ENCODE results near the gene EHD1. TPM values are rescaled to one million over a fixed set of nuclear protein-coding genes. Genes with fewer than 3 reads are reported as not detected.
A peak's percentile ranks its signal among the peaks of the same experiment; 100 is the strongest.

The EHD1 gene
- total RNA-seq, 6 donors from 2014 or later: 43.0 to 167 (median 103) TPM

GRCh38 chr11:64919627-64920026 is 41.2 kb upstream of the EHD1 start:
- 92 to 95% methylated on average over 8 of the region's 8 CpGs for WGBS, 2 donors
- Histone ChIP-seq H3K4me3 (no peak overlapping the region), H3K27me3 (no peaks in the 10 kb centered on the region), H3K9me3 (no peaks in the 10 kb centered on the region), H3K4me1 (peaks cover 21 to 43% (median 24%) of the 10 kb centered on the region in 4 donors), H3K36me3 (no peaks in the 10 kb centered on the region), H3K27ac (no peak overlapping the region)
- DNase-seq (no peak), ATAC-seq (ENCODE audit: low FRiP score in 2 of 2) (no peak)
- no peak for TF ChIP-seq POLR2AphosphoS5 (IDR thresholded peaks at IDR 0.05)
- TF ChIP-seq POLR2A (IDR thresholded peaks at IDR 0.05): no peak
- TF ChIP-seq CTCF (IDR thresholded peaks at IDR 0.05): no peak
- no peak for TF ChIP-seq EP300 (IDR thresholded peaks at IDR 0.05)

- Histone ChIP-seq H3K9me3 (no peaks in the 10 kb centered on the region), H3K4me1 (peaks cover 13 to 30% (median 19%) of the 10 kb centered on the region in 4 donors), H3K27ac (peak overlapping the region; percentile 58 to 86 (median 74)), H3K27me3 (no peaks in the 10 kb centered on the region), H3K36me3 (peaks cover 3 to 15% (median 13%) of the 10 kb centered on the region in 4 donors), H3K4me3 (peak overlapping the region in 3 of 4 donors; percentile 59 to 92 (median 75))
- ATAC-seq (ENCODE audit: low FRiP score in 2 of 2): no peak
- WGBS, 2 donors: 12 to 20% methylated on average over 4 of the region's 4 CpGs
- TF ChIP-seq POLR2A (IDR thresholded peaks at IDR 0.05) (no peak), CTCF (IDR thresholded peaks at IDR 0.05) (peak in 1 of 6 experiments; percentile 9)
- no peak for DNase-seq
Observed at GRCh38 chr11:64918017-64918416, 39.6 kb upstream of the EHD1 start.

- Histone ChIP-seq H3K36me3 (peaks cover 6 to 19% (median 17%) of the 10 kb centered on the region in 4 donors), H3K4me1 (peaks cover 13 to 30% (median 19%) of the 10 kb centered on the region in 4 donors), H3K9me3 (no peaks in the 10 kb centered on the region), H3K4me3 (peak overlapping the region; percentile 18 to 92 (median 67)), H3K27me3 (no peaks in the 10 kb centered on the region), H3K27ac (peak overlapping the region; percentile 58 to 86 (median 74))
- WGBS, 2 donors: 10 to 14% methylated on average over 6 of the region's 6 CpGs
- TF ChIP-seq EP300 (IDR thresholded peaks at IDR 0.05) (no peak), POLR2AphosphoS5 (IDR thresholded peaks at IDR 0.05) (no peak), CTCF (IDR thresholded peaks at IDR 0.05) (no peak)
- DNase-seq (no peak), ATAC-seq (ENCODE audit: low FRiP score in 2 of 2) (no peak)
Observed at GRCh38 chr11:64917663-64917995, 39.2 kb upstream of the EHD1 start.

DNA sequence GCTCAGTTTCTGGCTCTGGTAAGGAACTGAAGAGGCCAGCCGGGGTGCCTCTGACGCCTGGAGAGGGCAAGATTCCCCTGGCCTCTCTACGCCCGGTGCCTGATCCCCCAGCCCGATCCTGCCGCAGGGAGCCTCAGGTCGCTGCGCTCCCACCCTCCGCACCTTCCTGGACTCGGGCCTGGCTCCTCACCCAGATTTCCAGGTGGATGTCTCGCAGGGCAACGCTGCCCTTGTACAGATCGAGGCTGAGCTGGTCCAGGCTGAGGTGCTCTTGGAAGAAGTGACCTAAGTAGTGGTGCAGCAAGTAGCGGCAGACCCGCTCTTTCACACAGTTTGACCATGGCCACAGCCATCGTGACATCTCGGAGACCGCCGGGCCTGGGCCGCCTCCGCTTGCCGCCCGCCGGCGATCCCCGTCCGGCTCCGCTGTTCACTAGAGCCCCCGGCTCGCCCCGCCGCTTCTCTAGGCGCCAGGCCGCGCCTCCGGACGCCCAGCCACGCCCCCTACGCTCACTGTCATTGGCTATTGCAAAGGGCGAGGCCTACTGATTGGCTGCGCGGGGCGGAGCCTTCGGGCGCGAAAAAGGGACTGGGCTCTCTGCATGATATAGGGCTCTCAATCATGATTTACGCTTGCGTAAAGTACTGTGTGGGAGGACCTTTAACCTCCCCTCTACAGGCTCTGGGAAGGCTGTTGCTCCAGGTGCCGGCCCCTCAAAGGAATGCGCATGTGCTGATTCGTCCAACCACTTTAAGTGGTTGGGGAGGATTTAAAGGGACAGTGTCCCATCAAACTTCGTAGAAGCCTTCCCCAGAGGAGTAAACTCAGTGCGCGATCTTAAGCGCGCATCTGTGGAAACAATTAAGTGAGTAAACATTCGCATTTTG is 38.6 kb upstream of the EHD1 start, which contains the start of gene ATG2A:
TSS of gene ATG2A (minus strand) at position 435 of the 888 bp plus-strand sequence. CDS start at position 361, 74 bp downstream.
- 0% methylated on average over 17 to 32 of the region's 57 CpGs for WGBS, 2 donors
- Histone ChIP-seq H3K4me3 (peak within 1 kb of the TSS; percentile 59 to 92 (median 78)), H3K4me1 (peaks cover 13 to 30% (median 19%) of the 10 kb centered on the region in 4 donors), H3K27me3 (no peaks in the 10 kb centered on the region), H3K9me3 (no peaks in the 10 kb centered on the region), H3K27ac (peak within 1 kb of the TSS; percentile 78 to 91 (median 86)), H3K36me3 (peaks cover 9 to 25% (median 22%) of the 10 kb centered on the region in 4 donors)
- ATAC-seq (ENCODE audit: low FRiP score in 2 of 2) (peak; percentile 98), DNase-seq (peak; percentile 99 to 100)
- peak; percentile 72 to 90 for TF ChIP-seq POLR2AphosphoS5 (IDR thresholded peaks at IDR 0.05)
- no peak for TF ChIP-seq EP300 (IDR thresholded peaks at IDR 0.05)
- peak in 2 of 6 experiments; percentile 10 to 29 for TF ChIP-seq CTCF (IDR thresholded peaks at IDR 0.05)
- peak; percentile 45 to 98 (median 90) for TF ChIP-seq POLR2A (IDR thresholded peaks at IDR 0.05)

Measured in upper lobe of left lung (tissue), 6 donors.